ENCODE data around the gene NAXD. TPM values are rescaled to one million over a fixed set of nuclear protein-coding genes. Genes with fewer than 3 reads are reported as not detected.
"Not testable (repeated sequence)": the region's sequence is repeated elsewhere in the genome, so short reads cannot be mapped to it uniquely, and the experiment has no call there.

The NAXD gene
- total RNA-seq, 1 donor from 2014 or later = 17.7 TPM

DNA sequence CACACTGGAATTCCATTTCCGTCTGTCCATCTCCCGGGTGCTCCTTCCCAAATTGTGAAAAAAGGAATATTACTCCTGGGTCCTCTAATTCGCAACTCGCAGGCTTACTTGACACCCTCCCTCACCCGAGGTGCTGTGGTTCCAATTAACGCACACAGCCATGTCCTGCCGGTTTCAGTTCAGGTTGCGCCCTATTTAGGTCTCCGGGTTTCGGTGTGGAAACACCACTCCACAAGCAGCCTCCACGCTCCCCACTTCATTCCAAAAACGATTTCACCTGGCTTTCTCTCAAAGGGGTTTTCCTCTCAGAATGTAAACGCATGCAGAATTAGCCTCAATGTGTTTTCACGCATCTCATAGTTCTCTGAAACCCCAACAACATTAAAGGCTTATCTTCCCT, 37.9 kb downstream of the NAXD start:
- H3K27ac Mint-ChIP-seq = peak overlapping the region; percentile 19
- DNase-seq (ENCODE audit: low spot score) = no peak
- Histone ChIP-seq H3K27ac (no peak overlapping the region), H3K9me3 (ENCODE audit: low read depth) (no peaks in the 10 kb centered on the region), H3K27me3 (no peaks in the 10 kb centered on the region), H3K4me1 (peaks cover 10% of the 10 kb centered on the region), H3K9ac (no peak overlapping the region), H3K4me2 (no peak overlapping the region), H2AFZ (replicated peaks) (no peak overlapping the region), H3K79me2 (ENCODE audit: low read depth) (no peaks in the 10 kb centered on the region), H3F3A (ENCODE audit: low read depth) (peaks cover 10% of the 10 kb centered on the region), H3K4me3 (no peak overlapping the region), H4K20me1 (ENCODE audit: low read depth) (no peaks in the 10 kb centered on the region), H3K36me3 (peaks cover 8% of the 10 kb centered on the region)
- H3K9me3 Mint-ChIP-seq = peaks cover 6% of the 10 kb centered on the region
- peaks cover 10% of the 10 kb centered on the region for H3K4me1 Mint-ChIP-seq
- peaks cover 31% of the 10 kb centered on the region for H3K36me3 Mint-ChIP-seq
- no peak overlapping the region for H3K4me3 Mint-ChIP-seq
- H3K27me3 Mint-ChIP-seq (ENCODE audit: insufficient read depth, low read depth) = peaks cover 2% of the 10 kb centered on the region
- no peak for TF ChIP-seq EZH2 (IDR thresholded peaks at IDR 0.05)
- no peak for TF ChIP-seq EZH2phosphoT487 (IDR thresholded peaks at IDR 0.05)
- TF ChIP-seq, protein P1, sequence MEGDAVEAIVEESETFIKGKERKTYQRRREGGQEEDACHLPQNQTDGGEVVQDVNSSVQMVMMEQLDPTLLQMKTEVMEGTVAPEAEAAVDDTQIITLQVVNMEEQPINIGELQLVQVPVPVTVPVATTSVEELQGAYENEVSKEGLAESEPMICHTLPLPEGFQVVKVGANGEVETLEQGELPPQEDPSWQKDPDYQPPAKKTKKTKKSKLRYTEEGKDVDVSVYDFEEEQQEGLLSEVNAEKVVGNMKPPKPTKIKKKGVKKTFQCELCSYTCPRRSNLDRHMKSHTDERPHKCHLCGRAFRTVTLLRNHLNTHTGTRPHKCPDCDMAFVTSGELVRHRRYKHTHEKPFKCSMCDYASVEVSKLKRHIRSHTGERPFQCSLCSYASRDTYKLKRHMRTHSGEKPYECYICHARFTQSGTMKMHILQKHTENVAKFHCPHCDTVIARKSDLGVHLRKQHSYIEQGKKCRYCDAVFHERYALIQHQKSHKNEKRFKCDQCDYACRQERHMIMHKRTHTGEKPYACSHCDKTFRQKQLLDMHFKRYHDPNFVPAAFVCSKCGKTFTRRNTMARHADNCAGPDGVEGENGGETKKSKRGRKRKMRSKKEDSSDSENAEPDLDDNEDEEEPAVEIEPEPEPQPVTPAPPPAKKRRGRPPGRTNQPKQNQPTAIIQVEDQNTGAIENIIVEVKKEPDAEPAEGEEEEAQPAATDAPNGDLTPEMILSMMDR (IDR thresholded peaks at IDR 0.05) = no peak

DNA sequence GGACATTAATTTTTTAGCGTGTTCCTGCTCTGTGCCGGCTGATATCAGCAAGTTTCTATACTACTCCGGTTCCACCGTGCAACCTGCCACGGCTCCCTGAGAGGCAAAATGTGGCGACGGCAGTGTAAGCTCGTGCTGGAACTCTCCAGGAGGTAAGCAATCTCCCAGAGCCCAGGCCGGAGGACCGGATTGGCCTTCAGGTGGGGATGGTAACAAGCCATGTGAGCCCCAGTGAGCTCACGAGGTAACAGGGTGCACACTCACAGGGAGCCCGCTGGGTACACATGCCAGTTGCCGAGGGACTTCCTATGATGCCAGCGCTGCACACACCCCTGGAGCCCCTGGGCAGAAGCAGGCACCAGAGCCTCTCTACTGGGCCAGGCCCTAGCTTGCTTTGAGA, 38.5 kb downstream of the NAXD start:
- H3K79me2 ChIP-seq (ENCODE audit: low read depth) = no peaks in the 10 kb centered on the region
- H3K9ac ChIP-seq = no peak overlapping the region
- Mint-ChIP-seq H3K9me3 (peaks cover 8% of the 10 kb centered on the region), H3K4me1 (peaks cover 6% of the 10 kb centered on the region), H3K27me3 (ENCODE audit: insufficient read depth, low read depth) (peaks cover 2% of the 10 kb centered on the region), H3K27ac (peak overlapping the region; percentile 19), H3K36me3 (peaks cover 36% of the 10 kb centered on the region), H3K4me3 (no peak overlapping the region)
- peaks cover 11% of the 10 kb centered on the region for H3K36me3 ChIP-seq
- H3F3A ChIP-seq (ENCODE audit: low read depth) = peaks cover 5% of the 10 kb centered on the region
- H3K4me3 ChIP-seq = no peak overlapping the region
- peaks cover 5% of the 10 kb centered on the region for H3K4me1 ChIP-seq
- H4K20me1 ChIP-seq (ENCODE audit: low read depth) = no peaks in the 10 kb centered on the region
- H2AFZ ChIP-seq (replicated peaks) = no peak overlapping the region
- DNase-seq (ENCODE audit: low spot score) = no peak
- no peaks in the 10 kb centered on the region for H3K9me3 ChIP-seq (ENCODE audit: low read depth)
- TF ChIP-seq, protein P1 (IDR thresholded peaks at IDR 0.05) = no peak
- TF ChIP-seq EZH2phosphoT487 (IDR thresholded peaks at IDR 0.05) = no peak
- TF ChIP-seq EZH2 (IDR thresholded peaks at IDR 0.05) = no peak
- no peak overlapping the region for H3K4me2 ChIP-seq
- no peak overlapping the region for H3K27ac ChIP-seq
- H3K27me3 ChIP-seq = no peaks in the 10 kb centered on the region

DNA sequence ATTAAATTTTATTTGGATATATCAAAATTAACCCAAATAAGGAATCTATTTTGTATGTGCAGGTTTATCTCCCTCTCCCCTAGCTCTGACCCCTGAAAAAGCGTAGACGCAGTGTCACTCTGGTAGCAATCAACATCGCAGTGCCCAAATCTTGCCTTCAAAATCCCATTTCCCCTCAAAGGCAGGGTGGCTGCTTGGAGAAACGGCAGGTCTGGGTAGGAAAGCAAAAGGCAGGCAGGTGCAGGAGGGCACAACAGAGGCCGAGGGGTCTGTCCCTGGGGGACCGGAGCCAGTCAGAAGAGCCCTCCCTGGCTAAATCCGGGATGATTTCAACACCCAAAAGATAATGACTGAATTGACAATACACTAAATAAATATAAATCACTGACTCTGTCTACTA, 41.9 kb downstream of the NAXD start:
- Histone ChIP-seq H3K27me3 (no peaks in the 10 kb centered on the region), H3K4me2 (no peak overlapping the region), H3K9me3 (ENCODE audit: low read depth) (peaks cover 8% of the 10 kb centered on the region), H3F3A (ENCODE audit: low read depth) (no peaks in the 10 kb centered on the region), H2AFZ (replicated peaks) (no peak overlapping the region), H3K79me2 (ENCODE audit: low read depth) (no peaks in the 10 kb centered on the region), H3K4me1 (no peaks in the 10 kb centered on the region), H3K9ac (no peak overlapping the region), H4K20me1 (ENCODE audit: low read depth) (no peaks in the 10 kb centered on the region), H3K27ac (no peak overlapping the region), H3K4me3 (no peak overlapping the region), H3K36me3 (peaks cover 28% of the 10 kb centered on the region)
- peaks cover 60% of the 10 kb centered on the region for H3K36me3 Mint-ChIP-seq
- no peaks in the 10 kb centered on the region for H3K27me3 Mint-ChIP-seq (ENCODE audit: insufficient read depth, low read depth)
- H3K4me3 Mint-ChIP-seq = no peak overlapping the region
- H3K9me3 Mint-ChIP-seq = peaks cover 31% of the 10 kb centered on the region
- TF ChIP-seq EZH2 (IDR thresholded peaks at IDR 0.05) = no peak
- TF ChIP-seq, protein P1 (IDR thresholded peaks at IDR 0.05) = no peak
- TF ChIP-seq EZH2phosphoT487 (IDR thresholded peaks at IDR 0.05) = no peak
- no peak for DNase-seq (ENCODE audit: low spot score)
- no peaks in the 10 kb centered on the region for H3K4me1 Mint-ChIP-seq
- H3K27ac Mint-ChIP-seq = no peak overlapping the region

DNA sequence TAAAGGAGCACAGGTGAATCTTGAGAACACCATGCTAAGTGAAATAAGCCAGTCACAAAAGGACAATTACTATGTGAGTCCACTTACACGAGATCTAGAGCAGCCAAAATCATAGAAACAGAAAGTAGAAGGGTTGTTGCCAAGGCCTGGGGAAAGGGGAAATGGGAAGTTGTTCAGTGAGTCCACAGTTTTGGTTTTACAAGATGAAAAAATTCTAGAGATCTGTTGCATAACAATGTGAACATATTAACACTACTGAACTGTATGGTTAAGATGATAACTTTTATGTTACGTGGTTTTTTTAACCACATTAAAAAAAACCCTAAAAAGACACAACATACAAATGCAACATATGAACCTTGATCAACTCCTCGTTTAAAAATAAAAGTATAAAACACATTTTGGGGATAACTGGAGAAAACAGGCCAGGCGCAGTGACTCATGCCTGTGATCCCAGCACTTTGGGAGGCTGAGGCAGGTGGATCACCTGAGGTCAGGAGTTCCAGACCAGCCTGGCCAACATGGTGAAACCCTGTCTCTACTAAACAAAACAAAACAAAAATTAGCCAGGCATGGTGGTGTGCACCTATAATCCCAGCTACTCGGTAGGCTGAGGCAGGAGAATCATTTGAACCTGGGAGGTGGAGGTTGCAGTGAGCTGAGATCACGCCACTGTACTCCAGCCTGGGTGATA, 43.0 kb downstream of the NAXD start:
- not testable (repeated sequence) for H3F3A ChIP-seq (ENCODE audit: low read depth); H2AFZ ChIP-seq (replicated peaks); H3K27ac Mint-ChIP-seq; H3K4me2 ChIP-seq; H3K27ac ChIP-seq; H3K27me3 ChIP-seq; H3K4me1 ChIP-seq; H3K27me3 Mint-ChIP-seq (ENCODE audit: insufficient read depth, low read depth); H4K20me1 ChIP-seq (ENCODE audit: low read depth); H3K4me1 Mint-ChIP-seq; H3K9me3 ChIP-seq (ENCODE audit: low read depth); H3K4me3 Mint-ChIP-seq; H3K4me3 ChIP-seq; DNase-seq (ENCODE audit: low spot score); H3K79me2 ChIP-seq (ENCODE audit: low read depth); H3K9ac ChIP-seq
- H3K36me3 ChIP-seq = peaks cover 34% of the 10 kb centered on the region
- Mint-ChIP-seq H3K36me3 (peaks cover 68% of the 10 kb centered on the region), H3K9me3 (peaks cover 34% of the 10 kb centered on the region)
